ENCODE results near the gene AFF3.

AFF3 gene

GRCh38 chr2:99880148-99880963 is 262.0 kb downstream of the AFF3 start:
- DNase-seq (ENCODE audit: low read depth) = no peak

- DNase-seq (ENCODE audit: low read depth) = no peak
Observed at GRCh38 chr2:99879481-99879880, 262.9 kb downstream of the AFF3 start.

- no peak for DNase-seq (ENCODE audit: low read depth)
Observed at GRCh38 chr2:99878581-99879350, 263.6 kb downstream of the AFF3 start.

GRCh38 chr2:99877963-99878362 is 264.4 kb downstream of the AFF3 start:
- no peak for DNase-seq (ENCODE audit: low read depth)

- no peak for DNase-seq (ENCODE audit: low read depth)
Observed at GRCh38 chr2:99876956-99877355, 265.4 kb downstream of the AFF3 start.

- DNase-seq (ENCODE audit: low read depth) = no peak
Observed at GRCh38 chr2:99875627-99876201, 266.7 kb downstream of the AFF3 start.

- no peak for DNase-seq (ENCODE audit: low read depth)
Observed at GRCh38 chr2:99868260-99868659, 274.1 kb downstream of the AFF3 start.

GRCh38 chr2:99867770-99868169 is 274.6 kb downstream of the AFF3 start:
- DNase-seq (ENCODE audit: low read depth) = no peak

- DNase-seq (ENCODE audit: low read depth) = no peak
Observed at GRCh38 chr2:99865818-99866676, 276.3 kb downstream of the AFF3 start.

- DNase-seq (ENCODE audit: low read depth) = no peak
Observed at GRCh38 chr2:99864561-99865553, 277.5 kb downstream of the AFF3 start.

GRCh38 chr2:99863903-99864270 is 278.5 kb downstream of the AFF3 start:
- DNase-seq (ENCODE audit: low read depth) = no peak

- no peak for DNase-seq (ENCODE audit: low read depth)
Observed at GRCh38 chr2:99863236-99863902, 279.0 kb downstream of the AFF3 start.

GRCh38 chr2:99862566-99862965 is 279.8 kb downstream of the AFF3 start:
- DNase-seq (ENCODE audit: low read depth) = no peak

GRCh38 chr2:99861376-99861760 is 281.0 kb downstream of the AFF3 start:
- DNase-seq (ENCODE audit: low read depth) = no peak

GRCh38 chr2:99860720-99861375 is 281.5 kb downstream of the AFF3 start:
- no peak for DNase-seq (ENCODE audit: low read depth)

- DNase-seq (ENCODE audit: low read depth) = no peak
Observed at GRCh38 chr2:99858951-99859596, 283.3 kb downstream of the AFF3 start.

- no peak for DNase-seq (ENCODE audit: low read depth)
Observed at GRCh38 chr2:99857867-99858444, 284.4 kb downstream of the AFF3 start.

- DNase-seq (ENCODE audit: low read depth) = no peak
Observed at GRCh38 chr2:99857372-99857771, 285.0 kb downstream of the AFF3 start.

GRCh38 chr2:99856119-99856518 is 286.3 kb downstream of the AFF3 start:
- no peak for DNase-seq (ENCODE audit: low read depth)

All from stimulated activated CD4-positive, alpha-beta T cell treated with anti-CD3 and anti-CD28 coated beads, Interleukin-2, amount 100 ng/mL, for 4 hours (primary cell).